ENCODE results near the gene GMPS.
"Not testable (repeated sequence)": the region's sequence is repeated elsewhere in the genome, so short reads cannot be mapped to it uniquely, and the experiment has no call there.

GMPS gene

DNA sequence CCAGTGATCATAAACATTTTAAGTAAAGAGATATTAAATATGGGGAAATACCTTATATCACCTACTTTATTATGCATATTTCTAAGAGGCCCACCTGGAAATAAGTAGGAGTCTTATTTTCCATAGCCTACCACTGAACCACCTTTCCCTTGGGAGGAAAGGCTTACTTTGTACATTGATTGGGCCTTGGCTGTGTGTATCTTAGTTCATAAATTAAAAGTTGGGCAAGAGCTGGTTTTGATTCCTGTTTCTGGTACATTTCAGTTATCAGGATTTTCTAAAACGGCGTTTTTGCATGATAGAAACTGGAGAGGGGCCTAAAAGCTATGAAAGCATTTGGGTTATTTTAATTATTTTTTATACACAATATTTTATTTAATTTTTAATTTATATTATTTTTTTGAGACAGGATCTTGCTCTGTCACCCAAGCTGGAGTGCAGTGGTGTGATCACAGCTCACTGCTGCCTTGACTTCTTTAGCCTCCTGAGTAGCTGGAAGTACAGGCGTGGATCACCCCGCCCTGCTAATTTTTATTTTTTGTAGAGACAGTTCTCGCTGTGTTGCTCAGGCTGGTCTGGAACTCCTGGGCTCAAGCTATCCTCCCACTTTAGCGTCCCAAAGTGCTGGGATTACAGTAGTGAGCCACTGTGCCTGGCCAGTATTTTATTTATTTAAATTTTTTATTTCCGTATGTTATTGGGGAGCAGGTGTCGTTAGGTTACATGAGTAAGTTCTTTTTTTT is 2.6 kb downstream of the GMPS start:
- DNase-seq, result no peak

DNA sequence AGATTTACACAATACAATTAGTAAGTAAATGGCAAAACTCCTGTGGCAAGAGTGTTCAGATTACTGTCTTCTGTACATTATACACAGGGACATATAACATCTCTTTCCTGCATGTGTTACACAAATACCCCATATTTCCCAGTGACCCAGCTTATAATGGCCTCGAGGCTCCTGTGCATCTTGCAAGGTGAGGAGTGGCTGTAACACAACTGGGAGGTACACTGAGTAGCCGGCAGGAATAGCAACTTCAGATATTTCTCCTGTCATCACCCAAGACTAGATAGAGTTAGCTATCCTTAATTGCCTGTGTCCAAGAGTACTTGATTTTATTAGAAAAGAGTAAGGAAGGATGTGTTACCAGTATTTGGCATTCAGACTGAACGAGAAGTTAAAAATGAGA is 5.6 kb downstream of the GMPS start:
- DNase-seq, result no peak

GRCh38 chr3:155876503-155876902 is 6.1 kb downstream of the GMPS start:
- DNase-seq, result no peak

- no peak for DNase-seq
Measured at GRCh38 chr3:155880286-155880685, 9.8 kb downstream of the GMPS start.

GRCh38 chr3:155884292-155884691 is 13.8 kb downstream of the GMPS start:
- no peak for DNase-seq

DNA sequence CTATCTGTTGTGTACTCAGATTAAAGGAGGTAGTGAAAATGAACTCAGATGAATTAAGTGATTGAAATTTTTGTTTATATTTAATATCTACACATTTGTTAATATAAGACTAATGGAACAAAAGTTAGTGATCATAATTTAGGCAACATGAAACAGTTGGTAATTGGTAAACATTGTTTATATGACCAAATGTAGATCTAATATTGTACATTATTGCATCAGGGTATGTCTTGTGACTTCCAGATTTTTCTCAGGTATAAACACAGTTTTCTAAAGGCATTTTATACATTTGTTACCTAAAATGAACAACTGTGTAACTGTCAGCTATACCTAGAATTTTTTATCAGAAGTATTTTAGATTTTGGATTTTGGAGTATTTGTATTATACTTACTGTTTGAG is 14.8 kb downstream of the GMPS start:
- no peak for DNase-seq

- DNase-seq, result not testable (repeated sequence)
Measured at GRCh38 chr3:155886348-155886747, 15.9 kb downstream of the GMPS start.

DNA sequence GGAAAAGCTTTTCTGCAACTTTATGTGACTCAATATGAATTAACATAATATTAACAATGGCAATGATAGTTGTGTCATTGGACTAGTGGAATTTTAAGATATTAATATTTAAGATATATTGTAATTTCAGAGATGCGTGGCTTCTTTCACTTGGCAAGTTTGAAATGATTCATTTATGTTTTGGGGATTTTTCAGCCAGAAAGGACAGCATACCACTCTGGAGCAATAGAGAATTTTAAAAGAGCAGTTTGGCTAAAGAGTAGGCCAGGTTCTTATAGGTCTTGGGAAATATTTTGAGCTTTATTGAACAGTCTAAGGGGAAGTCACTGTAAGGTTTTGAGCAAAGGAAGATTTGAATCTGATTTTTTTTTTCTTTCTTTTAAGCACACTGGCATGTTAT is 16.5 kb downstream of the GMPS start:
- no peak for DNase-seq

DNA sequence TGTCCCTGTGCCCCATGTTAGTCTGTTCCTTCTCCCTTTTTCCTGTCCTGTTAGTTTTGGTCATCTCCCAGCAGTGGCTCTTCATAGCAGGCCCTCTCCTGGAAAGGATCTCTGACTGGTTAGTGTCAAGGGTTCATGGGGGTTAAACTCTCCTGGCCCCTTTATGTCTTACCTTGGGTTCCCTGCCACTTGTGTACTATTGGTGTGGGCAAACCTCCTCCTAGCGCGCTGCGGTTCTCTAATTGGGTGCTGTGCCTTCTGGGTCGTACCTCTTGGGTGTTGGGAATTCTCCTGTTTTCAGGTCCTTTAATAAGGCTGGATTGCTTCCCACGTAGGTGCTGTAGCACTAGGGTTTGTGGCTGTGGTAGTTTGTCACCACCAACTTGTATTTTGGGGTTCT is 18.8 kb downstream of the GMPS start:
- DNase-seq, result no peak

DNA sequence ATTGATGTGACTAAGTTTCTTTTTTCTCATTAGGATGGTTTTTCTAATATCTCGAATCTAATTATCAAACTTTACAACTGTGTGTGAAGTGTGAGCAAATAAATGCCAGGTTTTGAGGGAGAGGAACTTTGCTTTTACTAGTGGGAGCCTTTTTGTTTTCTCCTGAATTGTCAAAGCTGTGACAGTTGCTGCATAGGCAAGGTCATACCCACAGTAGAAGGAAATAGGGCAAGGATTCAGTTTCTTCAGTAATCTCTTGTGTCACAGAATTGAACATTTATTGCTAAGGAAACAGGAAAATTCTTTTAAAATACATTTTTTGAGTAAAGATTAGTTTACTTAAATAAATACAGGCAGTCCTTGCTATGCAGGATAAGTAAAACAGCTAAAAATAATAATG is 19.5 kb downstream of the GMPS start:
- DNase-seq, result no peak

DNA sequence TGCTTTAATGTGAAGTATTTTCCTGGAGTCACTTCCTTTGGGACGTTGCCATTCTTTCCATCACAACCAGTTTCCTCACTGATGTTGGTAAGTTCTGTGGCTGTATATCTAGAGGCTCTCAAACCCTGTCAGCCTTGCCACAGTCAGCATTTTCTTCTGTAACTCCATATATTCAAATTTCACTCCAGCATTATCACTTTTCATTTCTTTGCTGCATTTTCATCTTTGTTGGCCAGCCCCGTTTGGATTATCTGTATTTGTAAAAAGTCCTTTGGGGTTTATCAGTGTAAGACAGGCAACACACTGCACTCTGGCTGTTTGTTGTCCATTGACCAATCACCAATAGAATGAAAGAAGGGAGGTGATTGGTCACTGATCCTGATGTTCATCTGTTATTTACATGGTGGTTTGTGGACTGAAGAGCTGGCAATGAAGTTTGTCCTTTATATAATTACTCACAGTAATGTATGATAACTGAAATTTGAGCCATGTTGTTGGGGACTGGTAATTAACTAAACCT is 20.3 kb downstream of the GMPS start:
- no peak for DNase-seq

DNA sequence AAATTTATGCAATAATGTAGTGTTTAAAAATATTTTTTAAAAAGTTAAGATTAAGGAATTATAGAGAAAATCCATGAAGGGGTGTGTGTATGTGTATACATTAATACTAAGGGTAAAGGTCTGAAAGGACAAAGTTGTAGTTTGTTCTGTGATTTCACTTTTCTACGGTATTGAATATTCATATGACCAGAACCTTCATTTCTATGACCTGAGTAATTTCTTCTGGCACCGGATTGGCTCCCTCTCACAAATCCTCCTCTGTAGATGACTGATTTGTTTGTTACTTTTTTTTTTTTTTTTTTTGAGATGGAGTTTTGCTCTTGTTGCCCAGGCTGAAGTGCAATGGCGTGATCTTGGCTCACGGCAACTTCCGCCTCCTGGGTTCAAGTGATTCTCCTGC is 20.9 kb downstream of the GMPS start:
- no peak for DNase-seq

- no peak for DNase-seq
Measured at GRCh38 chr3:155895379-155895900, 25.0 kb downstream of the GMPS start.

DNA sequence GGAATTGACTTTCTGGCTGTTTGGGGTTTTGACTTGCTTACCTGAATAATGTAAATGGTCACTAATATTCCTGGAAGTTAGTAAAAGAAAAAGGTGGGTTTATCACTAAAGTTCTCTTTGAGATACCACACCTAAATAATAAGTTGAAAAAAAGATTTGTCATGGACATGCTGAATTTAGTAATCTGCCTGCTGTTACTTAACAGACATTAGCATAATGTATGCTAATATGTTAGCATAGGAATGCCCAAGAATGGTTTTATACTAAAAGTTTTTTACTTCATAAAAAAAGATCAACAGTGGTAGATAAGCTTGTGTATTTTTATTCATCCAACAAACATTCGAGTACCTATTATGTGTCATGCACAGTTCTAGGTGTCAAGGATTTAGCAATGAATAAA is 36.5 kb downstream of the GMPS start:
- no peak for DNase-seq

DNA sequence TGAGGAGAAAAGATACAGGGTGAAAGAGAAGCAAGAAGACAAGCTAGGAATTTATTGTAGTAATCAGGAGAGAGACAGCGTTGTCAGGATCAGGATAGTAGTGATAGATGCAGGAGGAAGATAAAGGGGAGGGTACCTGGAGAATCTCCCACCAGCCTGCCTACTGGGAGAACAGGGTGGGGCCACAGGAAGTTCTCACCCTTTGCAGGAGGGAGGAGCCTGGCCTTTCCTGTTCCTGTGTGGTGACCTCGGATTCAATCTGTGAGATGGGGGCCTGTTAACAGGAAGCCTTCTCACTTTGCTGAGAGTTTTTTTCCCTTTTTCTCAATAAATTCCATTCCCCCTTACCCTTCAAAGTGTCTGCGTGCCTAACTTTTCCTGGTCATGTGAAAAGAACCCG is 37.6 kb downstream of the GMPS start:
- no peak for DNase-seq

DNA sequence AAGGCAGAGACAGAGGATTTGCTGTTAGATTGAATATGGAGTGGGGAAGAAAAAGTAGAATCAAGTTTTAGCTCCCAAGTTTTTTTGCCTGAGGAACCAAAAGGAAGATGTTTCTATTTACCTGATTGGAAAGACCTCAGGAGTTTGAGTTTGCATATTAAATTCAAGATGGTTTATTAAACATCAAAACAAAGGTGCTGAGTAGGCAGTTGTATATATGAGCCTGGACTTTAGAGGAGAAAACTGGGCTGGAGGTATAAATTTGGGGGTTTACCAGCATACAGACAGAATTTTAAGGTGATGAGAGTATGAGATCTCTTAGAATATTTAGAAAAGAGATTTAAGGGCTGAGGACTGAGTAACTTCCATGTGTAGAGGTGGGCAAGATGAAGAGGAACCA is 38.2 kb downstream of the GMPS start:
- DNase-seq, result no peak

DNA sequence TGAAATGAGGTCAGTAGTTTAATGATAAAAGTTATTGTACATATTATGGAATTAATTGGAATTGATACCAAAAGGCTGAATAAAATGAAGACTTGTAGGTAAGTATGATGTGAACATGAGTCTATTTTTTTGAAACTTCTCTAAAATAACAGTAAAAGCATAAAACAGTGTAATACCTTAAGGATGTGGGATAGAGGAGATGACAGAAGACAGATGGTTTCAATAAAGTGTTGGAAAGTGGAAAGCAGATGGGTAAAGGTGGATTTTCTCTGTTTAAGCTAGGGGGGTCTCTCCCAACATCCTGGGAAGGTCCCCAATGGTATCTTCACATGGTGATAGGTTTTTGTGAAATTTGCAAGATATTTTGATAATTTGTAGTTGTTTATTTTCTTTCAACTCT is 41.6 kb downstream of the GMPS start:
- no peak for DNase-seq

GRCh38 chr3:155912579-155913190 is 42.2 kb downstream of the GMPS start:
- DNase-seq, result no peak

- DNase-seq, result no peak
Measured at GRCh38 chr3:155917781-155918180, 47.3 kb downstream of the GMPS start.

DNA sequence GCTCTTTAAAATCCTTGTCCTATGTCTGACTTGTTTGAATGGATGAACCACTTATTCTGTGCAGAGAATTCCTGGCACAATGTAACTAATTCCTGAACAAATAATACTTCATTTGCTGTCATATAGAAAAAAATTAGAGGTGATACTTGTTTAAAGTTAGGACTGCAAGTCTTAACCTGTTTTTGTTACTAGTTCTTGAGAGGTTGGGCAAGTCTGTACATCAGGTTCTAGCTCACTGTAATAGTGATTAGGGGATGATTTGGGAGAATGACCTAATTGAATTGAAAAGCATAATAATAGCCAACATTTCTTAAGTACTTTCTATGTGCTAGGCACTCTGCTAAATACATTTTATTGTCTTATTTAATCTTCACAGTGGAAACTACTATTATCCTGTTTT is 49.3 kb downstream of the GMPS start:
- no peak for DNase-seq

GRCh38 chr3:155921486-155921885 is 51.0 kb downstream of the GMPS start:
- no peak for DNase-seq

DNA sequence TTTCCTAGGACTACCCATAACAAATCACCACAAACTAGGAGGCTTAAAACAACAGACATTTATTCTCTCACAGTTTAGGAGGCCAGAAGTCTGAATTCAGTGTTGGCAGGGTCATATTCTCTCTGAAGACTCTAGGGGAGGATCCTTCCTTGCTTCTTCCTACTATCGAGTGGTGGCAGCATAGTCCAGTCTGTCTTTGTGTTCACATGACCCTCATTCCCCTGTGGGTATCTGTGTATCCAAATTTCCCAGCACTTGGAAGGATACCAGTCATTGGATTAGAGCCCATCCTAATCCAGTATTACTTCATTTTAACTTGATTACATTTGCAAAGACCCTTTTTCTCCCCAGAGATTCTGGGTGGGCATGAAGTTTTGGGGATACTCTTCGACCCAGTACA is 63.8 kb downstream of the GMPS start:
- DNase-seq, result no peak

- DNase-seq, result no peak
Measured at GRCh38 chr3:155938409-155938808, 68.0 kb downstream of the GMPS start.

- no peak for DNase-seq
Measured at GRCh38 chr3:155941354-155941753, 70.9 kb downstream of the GMPS start.

DNA sequence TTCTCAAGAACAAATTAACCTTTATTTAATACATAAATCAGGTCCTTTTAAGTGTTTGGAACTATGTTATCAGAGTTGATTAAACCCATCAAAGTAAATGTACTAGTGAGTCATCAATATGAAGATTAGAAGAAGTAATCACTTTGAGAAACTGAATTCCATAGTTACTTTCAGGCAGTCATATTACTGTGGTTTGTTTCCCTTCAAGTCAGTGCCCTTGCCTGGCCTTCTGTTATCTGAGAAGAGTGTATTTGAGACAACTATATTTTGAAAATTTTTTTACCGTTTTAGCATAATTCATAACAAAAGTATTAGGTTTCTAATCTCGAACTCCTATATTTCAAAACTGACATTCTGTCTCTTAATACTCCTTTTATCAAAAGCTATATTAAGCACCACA is 73.6 kb downstream of the GMPS start:
- DNase-seq, result no peak

All from activated gamma-delta T cell treated with Interleukin-2 at 50 U/mL for 16 hours (primary cell).